ENCODE measurements around the gene ACOX3.

GRCh38 chr4:8391071-8391470 lies 49.5 kb downstream of the ACOX3 start:
- TF ChIP-seq CTCF (conservative IDR thresholded peaks at IDR 0.05; ENCODE audit: low read depth, low read length) (no peak), EZH2 (IDR thresholded peaks at IDR 0.05; ENCODE audit: low read length, unreplicated experiment) (no peak), EZH2phosphoT487 (IDR thresholded peaks at IDR 0.05; ENCODE audit: borderline replicate concordance, low read length) (no peak)
